HL-60 (cell line): ENCODE measurements around the gene FMNL2.

Experiments used
- DNase-seq, 2 experiments: peaks; one replicate each; pipeline ENCODE4 v3.0.0-alpha.2; 2010 to 2020; ENCODE audit warnings: low read depth in 1 of 2, low spot score in 1 of 2
- H3K27ac ChIP-seq: fragments of 250-450 bp; sonication (Bioruptor Pico); replicated peaks from 2 replicates; pipeline ENCODE4 v1.5.1; 2020; ENCODE audit warnings: mild to moderate bottlenecking, moderate library complexity
- H3K27me3 ChIP-seq: fragments of 250-450 bp; sonication (Bioruptor Pico); 2 replicates; pipeline ENCODE4 v1.5.1; 2021; ENCODE audit warnings: mild to moderate bottlenecking, moderate library complexity; ENCODE audit not compliant: insufficient read depth, poor library complexity, severe bottlenecking
- H3K4me3 ChIP-seq: replicated peaks from 2 replicates; pipeline ENCODE4 v1.5.1; 2011; ENCODE audit warnings: mild to moderate bottlenecking, control low read depth, low read length; ENCODE audit not compliant: insufficient read depth
- GABPA ChIP-seq: IDR thresholded peaks from 2 replicates; pipeline ENCODE4 v1.6.1; 2012; ENCODE audit warnings: low read depth
- POLR2AphosphoS5 ChIP-seq: IDR thresholded peaks from 2 replicates; pipeline ENCODE4 v1.6.1; 2012; ENCODE audit warnings: low read depth
- SPI1 ChIP-seq: IDR thresholded peaks from 2 replicates; pipeline ENCODE4 v1.6.1; 2012; ENCODE audit warnings: low read depth, mild to moderate bottlenecking, borderline replicate concordance
- TF ChIP-seq, protein P1 (sequence below): IDR thresholded peaks from 2 replicates; pipeline ENCODE4 v1.6.1; 2012; ENCODE audit warnings: low read depth; ENCODE audit not compliant: insufficient replicate concordance
- TF ChIP-seq, protein P2 (sequence below): IDR thresholded peaks from one replicate; pipeline ENCODE4 v1.5.1; 2011; ENCODE audit warnings: low read length, control low read depth, inconsistent platforms; ENCODE audit not compliant: insufficient read depth

Gene FMNL2

DNA sequence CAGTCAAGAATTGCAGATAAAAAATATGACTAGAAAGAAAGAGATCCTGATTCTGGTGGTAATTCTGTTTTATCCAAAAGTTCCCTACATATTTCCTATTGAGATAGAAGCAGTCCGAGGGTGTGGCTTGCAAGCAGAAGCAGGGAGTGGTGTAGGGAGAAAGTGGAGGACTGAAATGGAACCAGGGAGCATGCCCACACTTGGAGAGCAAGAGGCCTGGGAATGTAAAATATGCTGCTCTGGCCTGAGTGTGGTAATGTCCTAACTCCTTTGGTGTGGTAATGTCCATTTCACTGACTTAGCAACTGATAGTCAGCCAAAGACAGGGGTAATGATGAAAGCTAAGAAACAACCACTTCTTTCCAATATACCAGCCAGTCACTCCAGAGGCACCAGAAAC, 30.1 kb upstream of the FMNL2 start:
- Histone ChIP-seq H3K27me3 (no peaks in the 10 kb centered on the region), H3K4me3 (no peak overlapping the region), H3K27ac (no peak overlapping the region)
- TF ChIP-seq, protein P1, sequence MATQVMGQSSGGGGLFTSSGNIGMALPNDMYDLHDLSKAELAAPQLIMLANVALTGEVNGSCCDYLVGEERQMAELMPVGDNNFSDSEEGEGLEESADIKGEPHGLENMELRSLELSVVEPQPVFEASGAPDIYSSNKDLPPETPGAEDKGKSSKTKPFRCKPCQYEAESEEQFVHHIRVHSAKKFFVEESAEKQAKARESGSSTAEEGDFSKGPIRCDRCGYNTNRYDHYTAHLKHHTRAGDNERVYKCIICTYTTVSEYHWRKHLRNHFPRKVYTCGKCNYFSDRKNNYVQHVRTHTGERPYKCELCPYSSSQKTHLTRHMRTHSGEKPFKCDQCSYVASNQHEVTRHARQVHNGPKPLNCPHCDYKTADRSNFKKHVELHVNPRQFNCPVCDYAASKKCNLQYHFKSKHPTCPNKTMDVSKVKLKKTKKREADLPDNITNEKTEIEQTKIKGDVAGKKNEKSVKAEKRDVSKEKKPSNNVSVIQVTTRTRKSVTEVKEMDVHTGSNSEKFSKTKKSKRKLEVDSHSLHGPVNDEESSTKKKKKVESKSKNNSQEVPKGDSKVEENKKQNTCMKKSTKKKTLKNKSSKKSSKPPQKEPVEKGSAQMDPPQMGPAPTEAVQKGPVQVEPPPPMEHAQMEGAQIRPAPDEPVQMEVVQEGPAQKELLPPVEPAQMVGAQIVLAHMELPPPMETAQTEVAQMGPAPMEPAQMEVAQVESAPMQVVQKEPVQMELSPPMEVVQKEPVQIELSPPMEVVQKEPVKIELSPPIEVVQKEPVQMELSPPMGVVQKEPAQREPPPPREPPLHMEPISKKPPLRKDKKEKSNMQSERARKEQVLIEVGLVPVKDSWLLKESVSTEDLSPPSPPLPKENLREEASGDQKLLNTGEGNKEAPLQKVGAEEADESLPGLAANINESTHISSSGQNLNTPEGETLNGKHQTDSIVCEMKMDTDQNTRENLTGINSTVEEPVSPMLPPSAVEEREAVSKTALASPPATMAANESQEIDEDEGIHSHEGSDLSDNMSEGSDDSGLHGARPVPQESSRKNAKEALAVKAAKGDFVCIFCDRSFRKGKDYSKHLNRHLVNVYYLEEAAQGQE = no peak
- TF ChIP-seq SPI1 (no peak), GABPA (no peak)
- DNase-seq = no peak

DNA sequence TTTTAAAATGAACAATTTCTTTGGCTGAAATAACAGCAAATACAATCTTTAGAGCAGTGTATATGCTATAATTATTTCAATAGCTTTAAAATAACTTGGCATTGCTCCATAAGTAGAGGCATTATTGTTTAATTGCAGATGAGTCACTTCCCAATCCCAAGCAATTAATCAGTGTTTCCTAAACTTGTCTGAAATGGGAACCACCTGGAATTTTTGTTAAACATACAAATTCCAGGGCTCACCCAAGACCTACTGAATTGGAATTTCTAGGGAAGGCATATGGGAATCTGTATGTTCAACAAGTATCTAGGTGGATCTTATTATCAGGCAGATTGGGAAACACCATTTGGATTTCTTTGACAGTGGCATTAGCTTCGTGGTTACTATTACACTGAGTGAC, 27.1 kb upstream of the FMNL2 start:
- Histone ChIP-seq H3K4me3 (no peak overlapping the region), H3K27me3 (no peaks in the 10 kb centered on the region), H3K27ac (no peak overlapping the region)
- no peak for TF ChIP-seq POLR2AphosphoS5
- TF ChIP-seq, protein P2, sequence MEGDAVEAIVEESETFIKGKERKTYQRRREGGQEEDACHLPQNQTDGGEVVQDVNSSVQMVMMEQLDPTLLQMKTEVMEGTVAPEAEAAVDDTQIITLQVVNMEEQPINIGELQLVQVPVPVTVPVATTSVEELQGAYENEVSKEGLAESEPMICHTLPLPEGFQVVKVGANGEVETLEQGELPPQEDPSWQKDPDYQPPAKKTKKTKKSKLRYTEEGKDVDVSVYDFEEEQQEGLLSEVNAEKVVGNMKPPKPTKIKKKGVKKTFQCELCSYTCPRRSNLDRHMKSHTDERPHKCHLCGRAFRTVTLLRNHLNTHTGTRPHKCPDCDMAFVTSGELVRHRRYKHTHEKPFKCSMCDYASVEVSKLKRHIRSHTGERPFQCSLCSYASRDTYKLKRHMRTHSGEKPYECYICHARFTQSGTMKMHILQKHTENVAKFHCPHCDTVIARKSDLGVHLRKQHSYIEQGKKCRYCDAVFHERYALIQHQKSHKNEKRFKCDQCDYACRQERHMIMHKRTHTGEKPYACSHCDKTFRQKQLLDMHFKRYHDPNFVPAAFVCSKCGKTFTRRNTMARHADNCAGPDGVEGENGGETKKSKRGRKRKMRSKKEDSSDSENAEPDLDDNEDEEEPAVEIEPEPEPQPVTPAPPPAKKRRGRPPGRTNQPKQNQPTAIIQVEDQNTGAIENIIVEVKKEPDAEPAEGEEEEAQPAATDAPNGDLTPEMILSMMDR = no peak
- TF ChIP-seq, protein P1 = no peak
- no peak for TF ChIP-seq SPI1
- TF ChIP-seq GABPA = no peak
- DNase-seq = no peak

DNA sequence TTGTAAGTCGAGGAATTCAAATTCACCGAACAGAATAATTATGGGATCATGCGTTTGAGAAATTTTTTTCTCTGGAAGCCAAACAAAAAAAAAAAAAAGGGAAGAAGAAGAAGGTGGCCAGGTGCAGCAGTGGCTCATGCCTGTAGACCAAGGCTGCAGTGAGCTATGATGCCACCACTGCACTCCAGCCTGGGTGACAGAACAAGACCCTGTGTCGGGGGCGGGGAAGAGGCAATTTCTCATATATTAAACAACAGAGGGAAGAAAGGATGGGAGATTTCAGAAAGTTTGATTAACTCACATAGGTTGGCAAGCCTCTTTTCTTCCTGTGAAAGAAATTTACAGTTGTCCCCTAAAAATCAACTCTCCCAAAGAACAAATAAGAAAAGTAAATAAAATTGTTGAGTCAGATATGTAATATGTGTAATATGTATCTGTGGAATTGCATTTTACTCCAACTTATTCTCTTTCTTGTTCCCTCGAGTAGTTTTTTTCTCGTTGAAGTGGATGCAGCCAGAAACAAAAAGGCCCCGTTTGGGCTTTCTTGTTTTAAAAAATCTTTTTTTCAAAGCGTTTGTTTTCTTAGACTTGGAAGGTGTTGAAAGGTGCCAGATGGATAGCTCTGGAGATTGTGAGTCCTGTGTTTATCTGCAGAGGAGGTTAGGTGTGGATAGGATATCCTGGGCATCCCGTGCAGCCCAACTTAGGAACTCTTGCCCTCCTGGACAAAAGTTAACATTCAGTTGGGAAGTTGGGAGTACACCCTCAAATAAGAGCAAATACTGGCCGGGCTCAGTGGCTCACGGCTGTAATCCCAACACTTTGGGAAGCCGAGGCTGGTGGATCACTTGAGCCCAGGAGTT, 25.4 kb upstream of the FMNL2 start:
- TF ChIP-seq, protein P1 = no peak
- TF ChIP-seq SPI1 = no peak
- no peak for TF ChIP-seq POLR2AphosphoS5
- TF ChIP-seq GABPA = no peak
- TF ChIP-seq, protein P2 = no peak
- H3K27me3 ChIP-seq = no peaks in the 10 kb centered on the region
- H3K27ac ChIP-seq = no peak overlapping the region
- no peak overlapping the region for H3K4me3 ChIP-seq
- no peak for DNase-seq
